ENCODE measurements around the gene EEPD1.
"Not testable (repeated sequence)": the region's sequence is repeated elsewhere in the genome, so short reads cannot be mapped to it uniquely, and the experiment has no call there.

The EEPD1 gene

GRCh38 chr7:36152756-36153570 is at the start of gene EEPD1:
TSS of gene EEPD1 (plus strand) at chr7:36153254. CDS start at chr7:36154325, 1,071 bp downstream.
- DNase-seq = peak; percentile 99

DNA sequence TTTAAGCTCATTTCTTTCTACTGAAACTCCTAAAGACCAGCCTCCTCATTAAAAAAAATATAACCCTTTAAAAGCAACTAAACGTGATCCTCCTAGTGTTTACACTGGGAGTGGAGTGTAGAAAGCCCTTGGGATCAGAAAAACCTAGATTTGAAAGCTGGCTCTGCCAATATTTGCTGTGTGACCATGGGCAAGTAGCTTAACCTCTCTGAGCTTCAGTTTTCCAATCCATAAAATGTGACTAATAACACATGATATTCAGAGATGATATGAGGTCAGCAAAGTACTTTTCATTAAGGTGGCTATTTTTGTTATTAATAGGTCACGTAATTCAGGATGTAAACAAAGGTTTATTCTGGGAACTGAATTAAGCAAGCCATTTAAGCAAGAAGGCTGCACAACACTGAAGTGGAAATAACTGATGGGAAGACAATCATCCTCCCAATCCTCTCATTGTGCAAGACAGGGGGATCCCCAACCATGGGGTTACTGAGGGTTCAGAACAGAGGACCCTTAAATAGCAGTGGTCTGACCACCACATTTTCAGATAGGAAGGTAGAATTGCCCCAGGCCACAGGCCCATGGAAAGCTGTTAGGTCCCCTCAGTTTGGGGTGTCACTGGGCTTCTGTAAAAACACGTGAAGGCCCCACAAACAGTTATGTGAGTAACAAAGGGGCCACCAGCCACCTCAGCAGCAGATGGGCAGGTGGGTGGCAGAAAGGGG is 49.1 kb upstream of the EEPD1 start:
- DNase-seq = peak; percentile 25

GRCh38 chr7:36106972-36107908 is 45.8 kb upstream of the EEPD1 start:
- not testable (repeated sequence) for DNase-seq

DNA sequence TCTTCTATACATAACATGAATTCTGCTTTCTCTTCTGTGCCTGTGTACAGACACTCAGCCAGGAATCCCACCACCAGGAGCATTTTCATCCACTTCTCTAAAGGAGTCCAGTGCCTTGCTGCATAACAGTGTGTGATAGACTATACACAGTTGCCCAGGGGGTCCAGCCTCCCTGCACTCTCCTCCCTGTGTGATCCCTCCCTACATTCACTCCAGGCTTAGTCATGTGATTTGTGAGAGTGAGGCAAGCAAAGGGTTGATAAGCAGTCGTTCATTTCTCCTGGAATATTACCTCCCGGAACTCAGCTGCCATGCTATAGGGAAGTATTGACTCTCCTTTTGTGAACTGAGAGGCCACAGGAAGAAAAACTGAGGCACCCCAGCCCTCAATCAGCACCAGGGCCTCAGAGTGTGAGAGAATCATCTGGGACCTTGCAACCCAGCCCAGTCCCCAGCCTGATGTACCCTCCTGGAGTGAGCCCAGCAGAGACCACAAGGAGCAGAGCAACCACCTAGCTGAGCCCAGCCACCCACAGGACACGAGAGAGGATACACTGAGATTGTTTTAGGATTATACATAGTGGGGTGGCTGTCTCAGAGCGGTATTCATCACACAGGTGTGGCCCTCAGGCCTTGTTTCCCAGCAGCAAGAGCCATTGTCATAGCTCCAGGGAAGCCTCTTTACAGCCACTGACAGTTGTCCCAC is 45.0 kb upstream of the EEPD1 start:
- no peak for DNase-seq

DNA sequence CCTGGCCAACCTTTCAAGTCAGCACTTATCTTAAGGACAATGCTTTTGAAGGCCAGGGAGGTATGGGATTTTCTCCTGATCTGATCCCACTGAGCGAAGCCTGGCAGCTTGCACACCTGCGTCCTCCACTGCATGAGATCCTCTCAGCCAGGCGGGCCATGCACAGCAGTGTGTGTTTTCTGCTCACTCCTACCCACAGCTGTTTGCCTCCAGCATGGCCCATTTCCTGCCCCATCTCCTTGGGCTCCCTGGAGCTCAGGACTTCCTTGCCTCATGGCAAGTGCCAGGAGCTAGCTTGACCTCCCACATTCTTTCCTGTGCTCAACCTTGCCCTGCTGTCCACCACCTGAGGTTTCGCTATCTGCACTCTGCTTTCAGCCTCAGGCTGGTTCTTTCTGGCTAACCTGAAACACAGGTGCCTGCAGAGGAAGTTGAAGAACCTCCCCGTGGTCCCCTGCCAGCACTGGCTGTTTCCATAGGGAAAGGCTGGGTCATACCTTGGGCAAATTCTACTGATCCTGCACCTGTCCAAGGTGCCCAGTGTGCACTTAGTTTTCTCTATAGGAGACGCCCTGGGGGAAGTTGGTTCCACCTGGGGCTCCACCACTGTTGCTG is 43.9 kb upstream of the EEPD1 start:
- DNase-seq = no peak

- no peak for DNase-seq
These were observed 42.5 kb upstream of the EEPD1 start for GRCh38 chr7:36110584-36110983.

GRCh38 chr7:36112969-36113368 is 40.1 kb upstream of the EEPD1 start:
- DNase-seq = no peak

DNA sequence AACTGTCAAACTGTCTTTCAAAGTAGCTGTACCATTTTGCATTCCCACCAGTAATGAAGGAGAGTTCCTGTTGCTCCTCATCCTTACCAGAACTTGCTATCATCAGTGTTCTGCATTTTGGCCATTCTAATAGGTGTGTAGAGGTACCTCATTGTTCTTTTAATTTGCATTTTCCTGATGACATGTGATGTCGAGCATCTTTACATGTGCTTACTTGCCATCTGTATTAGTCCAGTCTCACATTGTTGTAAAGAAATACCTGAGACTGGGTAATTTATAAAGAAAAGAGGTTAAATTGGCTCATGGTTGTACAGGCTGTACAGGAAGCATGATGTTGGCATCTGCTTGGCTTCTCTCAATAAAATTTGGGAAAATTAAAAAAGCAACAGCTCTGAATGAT is 38.7 kb upstream of the EEPD1 start:
- DNase-seq = no peak

GRCh38 chr7:36115448-36116321 is 37.4 kb upstream of the EEPD1 start:
- DNase-seq = peak; percentile 98

DNA sequence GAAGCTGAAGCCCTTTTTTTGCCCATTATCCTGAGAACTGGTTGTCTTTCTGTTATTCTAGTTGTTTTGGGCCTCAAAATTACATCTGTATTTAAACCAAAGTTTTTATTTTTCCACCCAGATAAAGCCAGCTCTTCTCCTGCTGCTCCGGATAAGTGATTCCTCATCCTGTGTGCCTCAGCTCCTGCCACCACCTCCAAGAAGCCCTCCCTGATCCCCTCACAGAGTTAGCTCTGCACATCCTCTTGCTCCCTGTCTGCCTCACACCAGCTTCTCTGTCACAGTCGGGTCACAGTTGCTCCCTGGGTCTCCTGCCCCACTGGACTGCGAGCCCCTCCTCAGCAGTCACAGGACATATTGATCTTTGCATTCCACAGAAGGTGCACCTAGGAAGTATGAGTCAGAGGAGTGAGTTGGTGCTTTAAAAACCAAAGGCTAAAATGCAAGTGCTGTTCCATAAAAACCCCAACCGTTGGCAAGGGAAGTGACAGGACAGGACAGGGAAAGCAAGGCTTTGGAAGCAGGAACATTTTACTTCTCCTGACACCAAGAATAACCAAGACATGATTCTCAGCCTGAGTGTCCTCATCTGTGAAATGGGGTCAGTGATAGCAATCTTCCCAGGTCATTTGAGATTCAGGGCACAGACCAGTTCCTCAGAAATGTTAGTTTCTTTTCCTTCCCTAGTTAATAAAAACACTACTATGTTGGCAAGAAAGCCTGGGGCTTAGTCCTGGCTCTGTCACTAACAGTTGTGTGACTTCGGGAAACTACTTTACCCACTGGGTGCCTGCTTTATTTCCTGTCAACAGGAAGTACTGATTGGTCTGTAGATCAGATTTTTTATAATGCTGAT is 36.5 kb upstream of the EEPD1 start:
- peak; percentile 49 for DNase-seq

DNA sequence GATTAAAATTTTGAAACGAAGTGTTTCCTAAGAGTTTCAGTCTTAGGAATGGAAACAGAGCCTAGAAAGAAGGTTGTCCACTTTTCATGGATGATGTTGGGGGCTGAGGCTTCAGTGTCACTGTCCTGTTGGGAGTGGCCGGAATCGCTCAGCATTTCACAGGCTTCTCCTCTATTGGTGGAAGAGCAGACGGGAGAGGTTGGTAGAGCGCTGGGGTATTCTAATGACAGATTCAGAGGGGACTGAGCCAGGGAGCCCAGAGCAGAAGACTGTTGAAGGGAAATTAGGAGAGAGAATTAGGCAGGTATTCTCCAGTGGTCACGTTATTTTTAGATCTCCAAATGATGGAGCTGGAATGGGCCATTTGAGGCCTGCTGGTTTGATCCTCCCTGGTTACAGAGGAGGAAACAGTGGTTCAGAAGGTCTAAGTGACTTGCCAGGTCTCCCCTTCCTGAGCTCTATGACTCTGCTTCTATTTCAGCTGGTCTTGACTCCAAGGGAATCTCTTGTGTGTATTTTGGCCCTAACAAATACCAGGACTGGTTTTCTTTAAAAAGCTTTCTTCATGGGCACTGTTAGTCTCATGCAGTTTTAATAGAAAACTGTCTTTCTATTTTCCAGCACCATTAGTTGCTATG is 35.7 kb upstream of the EEPD1 start:
- DNase-seq = no peak

DNA sequence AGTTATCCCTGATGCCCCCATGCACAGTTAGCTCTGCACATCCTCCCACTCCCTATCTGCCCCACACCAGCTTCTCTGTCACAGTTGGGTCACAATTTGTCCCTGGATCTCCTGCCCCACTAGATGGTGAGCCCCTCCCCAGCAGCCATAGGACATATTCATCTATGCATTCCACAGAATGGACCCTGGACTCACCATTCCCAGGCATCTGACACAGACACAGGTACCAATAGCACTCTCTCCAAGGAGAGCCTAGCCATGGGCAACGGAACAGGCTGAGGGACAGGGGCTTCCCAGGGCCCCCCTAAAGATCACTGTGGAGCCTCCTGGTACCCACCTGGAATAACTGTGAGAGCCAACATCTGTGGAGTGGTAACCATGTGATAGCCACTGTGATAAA is 34.7 kb upstream of the EEPD1 start:
- no peak for DNase-seq

DNA sequence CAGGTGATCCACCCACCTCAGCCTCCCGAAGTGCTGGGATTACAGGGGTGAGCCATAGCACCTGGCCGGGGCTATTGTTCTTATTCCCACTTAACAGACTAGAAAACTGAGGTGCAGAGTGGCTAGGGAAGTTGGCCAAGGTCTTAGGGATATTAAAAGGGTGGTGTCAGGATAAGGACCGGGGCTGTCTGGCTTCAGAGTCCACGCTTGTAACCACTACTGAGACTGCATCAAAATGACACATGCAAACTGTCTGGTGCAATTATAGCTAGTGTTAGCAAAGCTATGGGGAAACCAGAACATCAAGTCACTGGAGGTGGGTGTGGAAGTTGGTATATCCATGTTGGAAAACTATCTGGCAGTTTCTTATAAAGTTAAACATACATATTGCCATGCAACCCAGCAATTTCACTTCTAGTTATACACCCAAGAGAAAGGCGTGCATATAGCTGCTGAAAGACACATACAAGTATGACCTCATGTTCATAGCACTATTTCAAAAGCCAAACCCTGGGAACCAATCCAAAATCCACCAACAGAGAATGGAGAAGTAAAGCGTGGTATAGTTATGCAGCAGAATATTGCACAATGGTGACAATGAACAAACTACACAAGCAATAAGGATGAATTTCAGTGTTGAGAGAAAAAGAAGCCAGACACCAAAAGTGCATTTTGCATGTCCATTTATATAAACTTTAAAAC is 33.9 kb upstream of the EEPD1 start:
- DNase-seq = peak; percentile 98

DNA sequence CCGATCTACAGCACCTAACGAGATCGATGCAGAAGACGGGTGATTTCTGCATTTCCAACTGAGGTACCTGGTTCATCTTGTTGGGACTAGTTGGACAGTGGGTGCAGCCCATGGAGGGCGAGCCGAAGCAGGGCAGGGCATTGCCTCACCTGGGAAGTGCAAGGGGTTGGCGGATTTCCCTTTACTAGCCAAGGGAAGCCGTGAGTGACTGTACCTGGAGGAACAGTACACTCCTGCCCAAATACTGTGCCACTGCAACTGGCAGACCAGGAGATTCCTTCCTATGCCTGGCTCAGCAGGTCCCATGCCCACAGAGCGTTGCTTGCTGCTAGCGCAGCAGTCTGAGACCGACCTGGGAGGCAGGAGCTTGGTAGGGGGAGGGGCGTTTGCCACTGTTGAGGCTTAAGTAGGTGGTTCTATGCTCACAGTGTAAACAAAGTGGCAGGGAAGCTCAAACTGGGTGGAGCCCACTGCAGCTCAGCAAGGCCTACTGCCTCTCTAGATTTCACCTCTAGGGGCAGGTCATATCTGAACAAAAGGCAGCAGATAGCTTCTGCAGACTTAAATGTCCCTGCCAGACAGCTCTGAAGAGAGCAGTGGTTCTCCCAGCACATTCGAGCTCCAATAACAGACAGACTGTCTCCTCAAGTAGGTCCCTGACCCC is 32.9 kb upstream of the EEPD1 start:
- not testable (repeated sequence) for DNase-seq

GRCh38 chr7:36125630-36126029 is 27.4 kb upstream of the EEPD1 start:
- DNase-seq = not testable (repeated sequence)

GRCh38 chr7:36127075-36127740 is 25.8 kb upstream of the EEPD1 start:
- DNase-seq = no peak

- peak; percentile 25 for DNase-seq
These were observed 24.5 kb upstream of the EEPD1 start for GRCh38 chr7:36128448-36129047.
